DMS153 treated with DMSO at 0.1 percent for 48 hours (cell line): ENCODE data around the gene PRKX.
"Not testable (repeated sequence)": the region's sequence is repeated elsewhere in the genome, so short reads cannot be mapped to it uniquely, and the experiment has no call there.

ENCODE experiments used
- DNase-seq: peaks from one replicate; lab custom pipeline; 2025; ENCODE audit not compliant: unreplicated experiment; lab: John Stamatoyannopoulos, UW

Gene PRKX

DNA sequence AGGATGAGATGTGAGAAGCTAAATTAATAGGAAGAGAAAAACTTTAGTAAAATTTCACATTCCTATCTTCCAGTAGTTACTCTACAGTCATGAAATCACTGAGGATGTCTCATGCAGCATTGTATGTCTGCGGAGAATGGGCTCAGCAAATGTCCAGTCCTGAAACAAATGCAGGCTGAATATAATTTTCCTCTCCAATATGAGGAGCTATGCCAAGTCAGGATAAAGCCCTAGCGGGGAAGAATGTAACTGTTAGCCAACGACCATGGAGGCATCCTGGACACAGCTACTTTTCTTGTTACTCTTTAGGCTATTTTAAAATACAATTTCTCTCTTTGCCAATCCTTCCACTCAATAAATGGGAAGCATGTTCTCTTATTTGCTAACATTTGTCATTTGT is 127.7 kb downstream of the PRKX start:
- DNase-seq = no peak

DNA sequence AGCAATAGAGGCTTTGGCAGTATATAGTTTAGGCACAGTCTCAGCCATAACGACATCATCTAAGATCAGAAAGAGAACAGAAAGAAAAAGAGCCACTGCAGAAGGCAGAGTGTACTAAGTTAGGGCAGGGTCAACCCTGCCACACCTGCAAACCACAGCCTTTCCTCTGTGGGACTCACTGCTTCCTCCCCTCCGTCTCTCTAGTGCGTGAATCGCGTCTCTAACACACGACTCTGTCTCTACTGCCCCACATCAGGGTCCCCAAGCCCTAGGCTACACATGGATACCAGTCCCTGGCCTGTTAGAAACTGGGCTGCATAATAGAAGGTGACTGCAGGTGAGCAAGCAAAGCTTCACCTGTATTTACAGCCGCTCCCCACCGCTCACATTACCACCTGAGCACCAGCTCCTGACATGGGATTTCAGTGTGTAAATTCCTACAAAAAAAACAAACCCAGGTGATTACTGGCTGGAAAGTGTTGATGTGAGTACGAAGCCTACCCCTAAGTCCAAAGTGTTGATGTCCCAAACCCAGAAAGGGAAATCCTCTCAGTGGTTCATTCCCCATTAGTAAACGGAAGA is 128.9 kb downstream of the PRKX start:
- DNase-seq = no peak

DNA sequence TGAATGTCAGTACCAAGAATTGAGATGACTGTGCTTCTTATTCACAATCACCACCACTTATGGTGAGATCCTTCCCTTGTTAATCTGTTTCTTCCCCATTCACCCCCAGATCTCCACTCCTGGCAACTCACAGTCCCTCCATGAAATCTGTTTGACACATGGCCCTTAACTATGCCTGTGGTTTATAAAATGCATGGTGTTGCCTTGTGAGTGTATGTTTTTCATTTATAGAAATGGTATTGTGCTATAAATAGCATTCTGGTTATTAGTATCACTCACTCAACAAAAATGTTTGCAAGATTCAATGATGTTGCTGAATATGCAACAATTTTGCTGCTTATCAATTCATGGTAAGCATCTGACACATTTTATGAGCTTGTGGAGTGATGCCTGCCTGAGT is 131.0 kb downstream of the PRKX start:
- DNase-seq = no peak

DNA sequence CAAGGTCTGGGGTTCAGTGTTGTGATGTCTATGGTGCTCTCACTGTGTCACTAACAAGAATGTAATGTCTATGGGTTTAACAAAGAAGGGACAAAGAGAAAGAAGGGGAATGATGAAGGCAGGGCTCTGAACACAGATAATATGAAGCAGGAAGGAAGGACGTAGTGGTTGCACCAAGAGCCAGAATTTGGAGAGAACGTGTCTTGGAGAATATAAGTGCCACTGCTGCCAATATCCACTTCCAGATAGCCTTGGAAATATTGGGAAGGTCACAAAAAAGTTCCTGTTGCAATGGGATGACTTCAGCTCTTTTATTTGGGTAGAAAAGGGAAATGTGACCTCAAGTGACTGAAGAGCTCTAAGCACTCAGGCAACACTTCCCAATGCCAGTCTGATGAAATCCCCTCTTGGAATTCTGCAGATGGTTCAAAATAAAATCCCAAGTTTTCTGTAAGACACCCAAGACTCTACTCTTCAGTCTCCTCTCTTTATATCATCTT is 131.8 kb downstream of the PRKX start:
- no peak for DNase-seq

DNA sequence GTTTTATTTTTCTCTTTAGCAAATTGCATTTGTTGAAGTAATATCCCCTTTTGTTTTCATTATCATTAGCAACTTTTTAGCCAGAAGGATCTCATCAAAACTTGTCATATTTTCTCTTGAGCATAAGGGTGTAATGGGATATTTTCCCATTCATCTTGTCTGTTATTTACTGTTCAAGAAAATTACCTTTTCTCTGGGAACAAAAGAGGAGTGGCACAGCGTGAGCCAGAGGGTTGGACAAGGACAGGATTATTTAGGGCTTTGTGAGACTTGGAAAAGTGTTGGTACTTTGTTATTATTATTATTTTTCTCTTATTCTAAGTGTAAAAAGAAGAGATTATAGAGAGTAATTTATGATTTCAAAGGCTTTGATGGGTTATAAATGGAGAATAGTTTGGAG is 135.9 kb downstream of the PRKX start:
- DNase-seq = no peak

DNA sequence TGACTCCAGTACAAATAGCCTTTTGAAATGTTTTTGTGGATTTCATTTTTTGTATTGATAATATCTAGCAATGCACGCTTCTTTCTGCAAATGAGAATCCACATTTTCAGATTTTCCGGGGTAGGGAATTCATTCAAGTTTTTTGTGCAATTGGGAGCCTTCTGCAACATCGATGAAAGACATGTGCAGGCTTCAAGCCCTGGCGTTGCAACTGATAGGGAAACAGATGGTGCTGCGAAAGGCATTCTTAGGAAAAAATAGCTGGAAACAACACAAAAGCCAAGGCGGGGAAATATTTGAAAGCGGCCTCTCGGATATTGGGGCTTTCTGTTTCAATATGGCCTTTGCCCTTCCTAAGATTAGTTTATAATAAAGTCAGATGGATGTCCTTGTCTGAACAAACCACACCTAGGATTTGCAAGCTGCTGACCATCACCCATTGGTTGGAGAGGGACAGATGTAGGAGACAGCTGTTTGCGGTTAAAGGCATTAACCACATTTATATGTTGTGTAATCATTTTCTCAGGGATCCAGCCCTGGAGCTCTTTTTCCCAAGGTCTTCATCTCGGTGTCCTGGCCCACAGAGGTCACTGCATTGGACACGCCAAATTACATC is 136.5 kb downstream of the PRKX start:
- no peak for DNase-seq

DNA sequence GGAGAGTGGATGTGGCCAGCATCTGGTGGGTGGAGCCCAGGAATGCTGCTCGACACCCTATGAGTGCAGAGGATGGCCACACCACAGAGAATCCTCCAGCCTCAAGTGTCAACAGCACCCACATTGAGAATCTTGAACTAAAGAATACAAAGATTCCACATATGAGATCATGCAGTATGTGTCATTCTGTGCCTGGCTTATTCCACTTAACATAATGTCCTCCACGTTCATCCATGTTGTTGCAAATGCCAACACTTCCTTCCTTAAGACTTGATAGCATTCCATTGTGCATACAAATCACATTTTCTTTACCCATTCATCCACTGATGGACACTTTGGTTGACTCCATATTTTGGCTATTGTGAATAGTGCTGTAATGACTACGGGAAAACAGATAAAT is 145.8 kb downstream of the PRKX start:
- DNase-seq = no peak

DNA sequence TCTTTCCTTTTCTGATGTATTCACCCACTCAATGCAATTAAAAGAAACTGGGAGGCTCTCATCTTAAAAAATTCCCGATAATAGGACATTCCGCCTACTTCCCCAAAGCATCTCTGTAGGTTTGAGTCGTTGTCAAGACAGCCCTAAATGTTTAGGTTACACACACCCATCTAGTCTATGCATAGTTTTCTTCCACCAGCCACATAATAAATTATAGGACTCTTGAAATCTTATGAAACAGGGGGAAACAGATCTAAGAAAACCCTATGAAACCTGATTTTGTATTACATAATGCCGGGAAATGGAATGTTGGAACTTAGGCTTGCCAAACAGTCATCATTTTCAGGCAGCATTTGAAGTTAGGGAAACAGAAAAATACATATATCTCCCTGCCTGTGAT is 150.0 kb downstream of the PRKX start:
- DNase-seq = no peak

DNA sequence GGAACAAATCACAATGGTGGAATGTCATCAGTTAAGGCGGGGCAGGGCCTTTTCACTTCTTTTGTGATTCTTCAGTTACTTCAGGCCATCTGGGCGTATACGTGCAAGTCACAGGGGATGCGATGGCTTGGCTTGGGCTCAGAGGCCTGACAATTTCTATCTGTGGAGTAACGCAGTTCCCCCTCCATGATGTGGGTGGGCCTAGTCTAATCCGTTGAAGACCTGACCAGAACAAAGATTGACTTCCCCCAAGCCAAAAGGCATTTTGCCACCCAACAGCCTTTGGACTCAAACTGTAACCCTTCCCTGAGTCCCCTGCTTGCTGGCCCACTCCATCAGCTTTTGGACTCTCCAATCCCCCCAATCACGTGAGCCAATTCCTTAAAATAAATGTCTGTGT is 153.4 kb downstream of the PRKX start:
- not testable (repeated sequence) for DNase-seq
